Vagina (tissue), 2 donors: ENCODE measurements around the gene C6.

Source experiments
- CTCF ChIP-seq, 3 experiments: fragments of 450-650 bp in 2 of 3; fragments of 200-600 bp in 1 of 3; sonication (generic) in 1 of 3; IDR thresholded peaks; one replicate each; pipeline ENCODE4 v1.5.1; 2017 to 2019; ENCODE audit warnings: antibody characterized with exemption in 3 of 3, mild to moderate bottlenecking in 2 of 3, moderate library complexity in 2 of 3
- POLR2A ChIP-seq, 2 donors: fragments of 450-650 bp; IDR thresholded peaks; one replicate each; pipeline ENCODE4 v1.6.1; 2017; ENCODE audit warnings: antibody characterized with exemption in 2 of 2, mild to moderate bottlenecking in 2 of 2, moderate library complexity in 2 of 2
- POLR2AphosphoS5 ChIP-seq, 2 donors: sonication (generic); formaldehyde crosslinking; IDR thresholded peaks; one replicate each; pipeline ENCODE4 v1.9.0; 2017; ENCODE audit warnings: antibody characterized with exemption in 2 of 2, mild to moderate bottlenecking in 2 of 2, low read depth in 1 of 2; ENCODE audit not compliant: insufficient read depth in 1 of 2

DNA sequence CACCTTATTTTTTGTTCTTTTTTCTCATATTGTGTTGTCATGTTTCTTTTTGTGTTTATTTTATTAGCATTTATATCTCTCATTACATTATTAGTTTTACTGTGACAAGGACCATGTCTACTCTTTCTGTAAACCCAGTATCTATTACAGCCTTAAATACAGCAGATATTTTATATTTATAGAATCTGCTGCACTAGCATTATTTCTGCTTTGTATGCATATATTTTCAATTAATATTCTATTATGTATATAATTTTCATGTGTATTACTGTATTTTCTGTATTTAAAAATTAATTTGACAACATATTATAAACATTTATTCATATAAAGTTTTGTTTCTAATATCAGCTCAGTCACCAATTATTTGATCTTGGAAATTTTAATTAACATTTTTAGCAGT is 19.5 kb upstream of the C6 start:
- TF ChIP-seq POLR2A (IDR thresholded peaks at IDR 0.05) (no peak), POLR2AphosphoS5 (IDR thresholded peaks at IDR 0.05; ENCODE audit: insufficient read depth in 1 of 2, low read depth in 1 of 2) (no peak), CTCF (IDR thresholded peaks at IDR 0.05) (no peak)
